Measurements from ENCODE around the gene TRMT2A. TPM values are rescaled to one million over a fixed set of nuclear protein-coding genes. Genes with fewer than 3 reads are reported as not detected.

Gene TRMT2A
- total RNA-seq, 1 donor, result 28.7 TPM

DNA sequence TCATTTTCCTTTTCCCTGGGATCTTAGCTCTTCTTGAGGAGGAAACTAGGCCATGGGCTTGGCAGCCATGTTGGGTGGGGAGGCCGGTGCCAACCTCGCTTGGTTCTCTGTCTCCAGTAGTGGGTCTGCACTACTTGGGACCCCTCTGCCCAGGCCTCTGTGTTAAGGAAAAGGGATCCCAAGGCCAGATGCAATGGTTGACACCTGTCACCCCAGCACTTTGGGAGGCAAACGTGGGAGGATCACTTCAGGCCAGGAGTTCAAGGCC lies 12.7 kb upstream of the TRMT2A start:
- TF ChIP-seq, protein P1, sequence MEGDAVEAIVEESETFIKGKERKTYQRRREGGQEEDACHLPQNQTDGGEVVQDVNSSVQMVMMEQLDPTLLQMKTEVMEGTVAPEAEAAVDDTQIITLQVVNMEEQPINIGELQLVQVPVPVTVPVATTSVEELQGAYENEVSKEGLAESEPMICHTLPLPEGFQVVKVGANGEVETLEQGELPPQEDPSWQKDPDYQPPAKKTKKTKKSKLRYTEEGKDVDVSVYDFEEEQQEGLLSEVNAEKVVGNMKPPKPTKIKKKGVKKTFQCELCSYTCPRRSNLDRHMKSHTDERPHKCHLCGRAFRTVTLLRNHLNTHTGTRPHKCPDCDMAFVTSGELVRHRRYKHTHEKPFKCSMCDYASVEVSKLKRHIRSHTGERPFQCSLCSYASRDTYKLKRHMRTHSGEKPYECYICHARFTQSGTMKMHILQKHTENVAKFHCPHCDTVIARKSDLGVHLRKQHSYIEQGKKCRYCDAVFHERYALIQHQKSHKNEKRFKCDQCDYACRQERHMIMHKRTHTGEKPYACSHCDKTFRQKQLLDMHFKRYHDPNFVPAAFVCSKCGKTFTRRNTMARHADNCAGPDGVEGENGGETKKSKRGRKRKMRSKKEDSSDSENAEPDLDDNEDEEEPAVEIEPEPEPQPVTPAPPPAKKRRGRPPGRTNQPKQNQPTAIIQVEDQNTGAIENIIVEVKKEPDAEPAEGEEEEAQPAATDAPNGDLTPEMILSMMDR (IDR thresholded peaks at IDR 0.05; ENCODE audit: insufficient read depth, low read length), result no peak
- DNase-seq (ENCODE audit: low read depth), result no peak
- no peak overlapping the region for H3K4me3 ChIP-seq (ENCODE audit: low read depth, low read length)

DNA sequence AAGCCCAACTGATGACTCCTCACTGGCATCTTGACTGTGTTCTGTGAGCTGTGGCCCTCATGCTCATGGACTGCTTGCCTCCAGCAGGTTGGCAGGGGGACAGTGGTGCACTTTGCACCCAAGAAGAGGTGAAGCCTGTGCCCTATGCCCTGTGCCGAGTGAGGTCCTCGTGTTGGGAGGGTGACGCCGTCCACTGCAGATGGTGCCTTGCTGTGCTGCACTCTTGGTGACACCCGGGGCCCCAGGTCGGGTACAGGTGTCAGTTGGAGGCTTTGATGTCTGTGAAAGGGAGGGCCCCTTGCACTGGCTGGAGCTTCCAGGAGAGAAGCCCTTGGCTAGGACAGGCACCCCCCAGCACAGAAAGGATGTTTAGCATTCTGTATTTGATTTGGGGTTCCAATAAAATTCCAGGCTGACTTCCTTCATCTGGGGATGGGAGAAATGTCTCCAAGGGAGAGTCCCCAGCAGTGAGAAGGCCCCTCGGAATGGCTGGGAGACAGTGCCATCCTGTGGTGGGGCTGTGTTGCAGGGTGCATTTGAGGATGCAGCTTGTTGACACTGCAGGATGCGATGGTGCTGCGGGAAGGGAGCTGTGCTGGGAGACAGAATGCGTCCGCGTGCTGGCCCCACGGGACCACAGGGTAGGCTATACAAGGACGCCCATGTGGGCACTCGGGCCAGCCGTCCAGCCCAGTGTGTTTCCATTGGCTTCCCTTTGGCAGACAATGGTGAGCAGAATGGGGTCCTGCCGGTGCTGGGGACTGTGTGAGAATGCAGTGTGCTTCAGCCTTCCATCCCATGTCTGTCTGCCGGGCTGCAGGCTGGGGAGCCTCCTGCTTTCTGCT lies 12.1 kb upstream of the TRMT2A start:
- no peak overlapping the region for H3K4me3 ChIP-seq (ENCODE audit: low read depth, low read length)
- peak; percentile 16 for DNase-seq (ENCODE audit: low read depth)
- TF ChIP-seq, protein P1 (IDR thresholded peaks at IDR 0.05; ENCODE audit: insufficient read depth, low read length), result peak; percentile 34

DNA sequence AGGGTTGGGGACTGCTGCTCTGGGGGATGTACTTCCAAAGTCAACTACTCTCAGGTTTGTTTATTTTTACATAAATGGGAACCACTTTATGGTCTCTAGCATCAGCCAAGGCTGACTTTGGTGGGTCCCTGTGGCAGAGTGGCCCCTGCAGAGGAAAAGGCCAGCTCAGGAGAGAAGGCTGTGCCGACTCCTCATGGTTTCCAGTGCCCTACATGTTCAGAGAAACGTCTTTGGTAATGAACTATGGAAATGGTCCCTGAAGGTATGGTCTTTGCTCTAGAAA lies 11.5 kb upstream of the TRMT2A start:
- DNase-seq (ENCODE audit: low read depth), result no peak
- H3K4me3 ChIP-seq (ENCODE audit: low read depth, low read length), result no peak overlapping the region
- TF ChIP-seq, protein P1 (IDR thresholded peaks at IDR 0.05; ENCODE audit: insufficient read depth, low read length), result no peak

DNA sequence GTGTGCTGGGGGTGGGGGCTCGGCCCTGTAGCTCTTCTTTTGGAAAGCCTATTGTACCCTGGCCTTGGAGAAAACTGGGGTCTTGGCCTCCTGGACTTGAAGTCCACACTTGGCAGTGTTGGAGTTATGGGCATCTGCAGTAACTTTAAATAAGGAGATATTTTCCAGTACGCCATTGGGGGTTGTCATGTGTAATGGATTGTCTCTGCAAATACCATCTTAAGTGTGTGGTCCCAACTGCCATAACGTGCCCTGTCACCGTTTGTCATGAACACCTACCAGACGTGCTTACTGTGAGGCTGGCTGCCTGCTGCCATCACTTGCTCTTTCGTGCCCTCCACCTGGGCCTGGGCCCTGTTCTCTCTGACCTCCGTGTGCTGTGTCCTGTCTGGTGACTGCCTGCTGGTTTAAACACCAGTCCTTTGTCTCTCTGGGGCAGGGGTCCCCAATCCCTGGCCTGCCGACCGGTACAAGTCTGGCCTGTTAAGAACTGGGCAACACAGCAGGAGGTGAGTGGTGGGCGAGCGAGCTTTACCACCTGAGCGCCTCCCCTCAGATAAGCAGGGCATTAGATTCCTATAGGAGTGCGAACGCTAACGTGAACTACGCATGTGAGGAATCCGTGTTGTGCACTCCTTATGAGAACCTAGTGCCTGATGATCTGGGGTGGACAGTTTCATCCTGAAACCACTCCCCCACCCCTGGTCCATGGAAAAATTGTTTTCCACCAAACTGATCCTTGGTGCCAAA lies 11.0 kb upstream of the TRMT2A start:
- TF ChIP-seq, protein P1 (IDR thresholded peaks at IDR 0.05; ENCODE audit: insufficient read depth, low read length), result no peak
- H3K4me3 ChIP-seq (ENCODE audit: low read depth, low read length), result no peak overlapping the region
- no peak for DNase-seq (ENCODE audit: low read depth)

DNA sequence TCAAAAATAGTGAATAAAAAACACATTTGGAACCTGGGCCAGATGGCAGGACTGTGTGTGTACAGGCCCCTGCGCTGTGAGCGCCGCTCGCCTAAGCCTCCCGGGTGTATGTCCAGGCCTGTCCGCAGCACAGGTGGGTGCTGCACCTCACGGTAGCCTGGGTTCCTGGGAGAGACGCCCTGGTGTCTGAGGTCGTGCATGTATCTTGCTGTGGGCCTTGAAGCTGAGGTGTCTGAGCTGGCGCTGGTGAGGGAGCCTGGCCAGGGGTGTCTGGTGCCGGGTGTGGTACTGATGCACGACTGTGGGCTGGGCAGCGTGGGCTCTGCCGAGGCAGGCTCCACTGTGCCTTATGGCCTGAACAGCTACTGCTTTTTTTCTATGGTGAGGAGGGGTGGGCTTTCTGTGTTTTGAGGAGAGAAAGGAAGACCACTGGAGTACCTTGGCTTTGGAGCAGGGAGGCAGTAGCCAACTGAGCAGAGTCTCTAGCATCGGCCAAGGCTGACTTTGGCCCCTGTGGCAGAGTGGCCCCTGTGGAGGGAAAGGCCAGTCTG lies 10.4 kb upstream of the TRMT2A start:
- H3K4me3 ChIP-seq (ENCODE audit: low read depth, low read length), result no peak overlapping the region
- no peak for DNase-seq (ENCODE audit: low read depth)
- TF ChIP-seq, protein P1 (IDR thresholded peaks at IDR 0.05; ENCODE audit: insufficient read depth, low read length), result no peak

DNA sequence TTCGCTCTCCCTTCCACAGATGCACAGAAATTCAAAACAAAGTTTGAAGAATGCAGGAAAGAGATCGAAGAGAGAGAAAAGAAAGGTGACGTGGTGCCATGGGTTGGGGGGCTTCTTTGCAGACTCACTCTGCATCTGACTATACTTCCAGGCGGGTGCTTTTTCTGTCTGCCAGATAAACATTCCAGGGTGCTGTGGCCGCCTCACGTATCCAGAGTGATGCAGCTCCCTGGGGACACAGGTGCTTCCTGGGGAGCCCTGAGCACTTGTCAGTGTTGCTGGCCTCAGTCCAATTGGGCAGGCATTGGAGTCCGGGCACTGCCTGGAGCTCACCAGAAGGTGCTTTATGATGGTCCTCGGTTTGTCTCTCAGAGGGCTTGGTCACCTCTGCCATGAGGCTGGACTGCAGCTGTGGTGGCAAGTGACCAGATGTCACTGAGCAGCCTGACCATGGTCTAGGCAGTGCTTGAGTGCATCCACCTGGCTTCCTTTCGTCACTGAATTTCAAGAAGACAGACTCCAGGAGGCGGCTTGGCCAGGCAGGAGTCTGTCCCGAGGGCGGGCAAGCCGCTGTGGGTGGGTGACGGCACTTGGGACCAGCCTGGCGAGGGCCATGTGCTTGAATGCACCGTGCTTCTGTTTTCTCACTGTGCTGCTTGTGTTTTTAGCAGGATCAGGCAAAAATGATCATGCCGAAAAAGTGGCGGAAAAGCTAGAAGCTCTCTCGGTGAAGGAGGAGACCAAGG lies 9.4 kb upstream of the TRMT2A start:
- no peak for DNase-seq (ENCODE audit: low read depth)
- no peak overlapping the region for H3K4me3 ChIP-seq (ENCODE audit: low read depth, low read length)
- TF ChIP-seq, protein P1 (IDR thresholded peaks at IDR 0.05; ENCODE audit: insufficient read depth, low read length), result no peak
